RWPE2 (cell line): Measurements from ENCODE around the gene SUPV3L1.

Experiments
- ATAC-seq: fragments of 200-7000 bp; cut with Tn5 transposase; 3 replicates; pipeline ENCODE4 v1.9.1; 2021; ENCODE audit warnings: low read depth
- DNase-seq: peaks from one replicate; pipeline ENCODE4 v3.0.0-alpha.2; 2020; ENCODE audit warnings: low spot score
- H3K27ac ChIP-seq: fragments of 450-650 bp; 2 replicates; pipeline ENCODE4 v1.5.1; 2017; ENCODE audit warnings: mild to moderate bottlenecking; ENCODE audit not compliant: poor library complexity, severe bottlenecking
- H3K27me3 ChIP-seq: fragments of 250-450 bp; sonication (Bioruptor Pico); 2 replicates; pipeline ENCODE4 v1.5.1; 2021; ENCODE audit warnings: mild to moderate bottlenecking, moderate library complexity; ENCODE audit not compliant: insufficient read depth, poor library complexity, severe bottlenecking
- H3K36me3 ChIP-seq: fragments of 250-450 bp; sonication (Bioruptor Pico); 2 replicates; pipeline ENCODE4 v1.5.1; 2020; ENCODE audit warnings: low read depth, mild to moderate bottlenecking, moderate library complexity
- H3K4me1 ChIP-seq: fragments of 250-450 bp; sonication (Bioruptor Pico); 2 replicates; pipeline ENCODE4 v1.5.1; 2021; ENCODE audit warnings: mild to moderate bottlenecking, moderate library complexity; ENCODE audit not compliant: insufficient read depth, poor library complexity, severe bottlenecking
- H3K4me3 ChIP-seq: fragments of 250-450 bp; sonication (Bioruptor Pico); 2 replicates; pipeline ENCODE4 v1.5.1; 2021; ENCODE audit warnings: mild to moderate bottlenecking, moderate library complexity; ENCODE audit not compliant: severe bottlenecking
- H3K9me3 ChIP-seq: fragments of 250-450 bp; sonication (Bioruptor Pico); 2 replicates; pipeline ENCODE4 v1.5.1; 2021; ENCODE audit warnings: mild to moderate bottlenecking, moderate library complexity; ENCODE audit not compliant: severe bottlenecking
- CTCF ChIP-seq: fragments of 450-650 bp; IDR thresholded peaks from one replicate; pipeline ENCODE4 v1.5.1; 2017; ENCODE audit warnings: mild to moderate bottlenecking, moderate library complexity; ENCODE audit not compliant: poor library complexity, severe bottlenecking

Gene SUPV3L1

DNA sequence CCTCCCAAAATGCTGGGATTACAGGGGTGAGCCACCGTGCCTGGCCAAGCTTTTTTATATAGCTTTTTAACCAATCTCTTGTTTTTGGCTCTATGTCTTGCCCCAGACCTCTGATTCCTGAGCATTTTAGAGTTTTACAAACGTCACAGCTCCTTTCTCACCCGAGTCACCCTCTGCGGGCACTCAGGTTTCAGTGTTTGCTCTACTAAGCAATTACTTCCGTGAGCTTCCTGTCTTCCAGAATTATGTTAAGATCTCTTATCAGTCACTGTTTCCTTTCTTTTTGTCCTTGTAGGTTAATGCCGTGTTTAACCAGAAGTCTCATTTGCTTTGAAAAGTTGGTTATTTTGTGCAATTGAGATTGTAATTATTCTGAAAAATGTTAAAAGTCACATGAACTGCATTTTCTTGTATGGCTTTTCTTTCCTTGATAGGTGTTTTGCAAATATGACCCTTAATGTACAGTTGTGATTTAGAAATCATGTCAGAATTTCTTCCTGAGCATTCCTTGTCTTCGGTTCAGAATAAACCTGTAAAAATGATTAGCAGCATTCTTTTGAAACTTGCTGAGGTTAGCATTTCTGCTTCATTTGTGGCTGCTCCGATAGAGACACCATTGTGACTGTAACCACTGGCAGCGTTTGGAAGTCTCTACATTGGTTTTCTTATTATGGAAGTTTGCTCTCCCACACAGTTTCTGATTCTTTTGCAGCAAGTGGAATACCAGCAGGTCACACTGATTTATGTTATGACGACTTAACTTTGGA, 35.6 kb downstream of the SUPV3L1 start:
- no peaks in the 10 kb centered on the region for H3K27me3 ChIP-seq
- H3K4me1 ChIP-seq = peaks cover 30% of the 10 kb centered on the region
- H3K27ac ChIP-seq = peak overlapping the region; percentile 56
- DNase-seq (no peak), ATAC-seq (no peak)
- no peaks in the 10 kb centered on the region for H3K9me3 ChIP-seq
- no peak for TF ChIP-seq CTCF
- H3K36me3 ChIP-seq = no peaks in the 10 kb centered on the region
- no peak overlapping the region for H3K4me3 ChIP-seq

GRCh38 chr10:69216577-69217118, 36.6 kb downstream of the SUPV3L1 start:
- no peak for DNase-seq
- Histone ChIP-seq H3K4me1 (peaks cover 30% of the 10 kb centered on the region), H3K27me3 (no peaks in the 10 kb centered on the region), H3K36me3 (no peaks in the 10 kb centered on the region), H3K9me3 (no peaks in the 10 kb centered on the region), H3K27ac (peak overlapping the region; percentile 56), H3K4me3 (no peak overlapping the region)
- no peak for ATAC-seq
- TF ChIP-seq CTCF = no peak

- H3K4me1 ChIP-seq = peaks cover 34% of the 10 kb centered on the region
- H3K36me3 ChIP-seq = no peaks in the 10 kb centered on the region
- no peak overlapping the region for H3K4me3 ChIP-seq
- no peaks in the 10 kb centered on the region for H3K27me3 ChIP-seq
- peak overlapping the region; percentile 56 for H3K27ac ChIP-seq
- ATAC-seq = peak; percentile 95
- no peaks in the 10 kb centered on the region for H3K9me3 ChIP-seq
- TF ChIP-seq CTCF = no peak
- DNase-seq = no peak
Measured at GRCh38 chr10:69217119-69217754, 37.2 kb downstream of the SUPV3L1 start.

DNA sequence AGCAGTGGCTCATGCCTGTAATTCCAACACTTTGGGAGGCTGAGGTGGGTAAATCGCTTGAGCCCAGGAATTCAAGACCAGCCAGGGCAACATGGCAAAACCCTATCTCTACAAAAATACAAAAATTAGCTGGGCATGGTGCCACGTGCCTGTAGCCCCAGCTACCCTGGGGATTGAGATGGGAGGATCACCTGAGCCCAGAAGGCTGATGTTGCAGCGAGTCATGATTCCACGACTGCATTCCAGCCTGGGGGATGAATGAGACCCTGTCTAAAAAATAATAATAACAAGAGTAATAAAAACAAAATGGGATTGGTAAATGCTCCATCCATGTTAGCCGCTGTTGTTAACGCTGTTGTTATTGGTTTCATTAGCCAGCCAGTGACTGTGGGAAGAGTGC, 38.8 kb downstream of the SUPV3L1 start:
- H3K27ac ChIP-seq = peak overlapping the region; percentile 56
- ATAC-seq = no peak
- no peak for DNase-seq

More for the DNA sequence above, 38.8 kb downstream of the SUPV3L1 start:
- H3K36me3 ChIP-seq = no peaks in the 10 kb centered on the region
- no peak for TF ChIP-seq CTCF
- no peak overlapping the region for H3K4me3 ChIP-seq
- no peaks in the 10 kb centered on the region for H3K9me3 ChIP-seq
- H3K4me1 ChIP-seq = peaks cover 45% of the 10 kb centered on the region
- no peaks in the 10 kb centered on the region for H3K27me3 ChIP-seq
